ENCODE data around the gene MPL.

DNA sequence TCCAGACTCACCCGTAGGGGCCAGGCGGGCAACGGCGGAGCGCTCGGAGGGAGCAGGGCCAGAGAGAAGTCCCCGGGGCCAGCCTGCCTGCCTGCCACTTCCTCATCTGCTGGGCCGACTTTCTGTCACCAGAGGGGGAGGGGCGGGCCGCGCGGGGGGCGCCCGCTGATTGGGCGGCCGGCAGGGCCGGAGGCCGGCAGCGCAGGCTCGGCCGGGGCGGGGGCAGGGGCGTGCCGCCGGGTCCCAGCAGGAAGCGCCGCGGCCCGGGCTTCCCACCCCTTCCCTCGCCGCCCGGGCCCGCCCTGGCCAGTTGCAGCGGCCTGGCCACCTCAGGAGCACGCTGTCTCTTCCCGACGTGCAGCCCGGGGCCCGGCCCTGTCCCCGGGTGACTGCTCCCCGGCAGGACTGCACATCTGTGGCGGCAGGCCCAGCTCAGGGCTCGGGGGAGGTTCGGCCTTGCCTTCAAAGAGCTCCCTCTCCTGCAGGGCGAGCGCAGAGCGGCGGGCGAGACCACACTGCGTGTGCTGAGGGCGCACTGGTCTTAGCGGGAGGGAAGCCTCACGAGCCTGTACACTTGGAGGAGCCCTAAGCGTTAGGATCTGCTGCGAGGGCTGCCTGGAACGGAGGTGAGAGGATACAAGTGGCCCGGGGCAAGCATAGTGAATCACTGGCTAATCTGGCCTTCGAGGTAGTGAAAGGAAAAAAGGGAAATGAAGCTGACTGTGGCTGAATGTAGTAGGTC lies 30.5 kb downstream of the MPL start, which contains the start of gene ELOVL1:
- no peak for TF ChIP-seq GATA2 (IDR thresholded peaks at IDR 0.05; ENCODE audit: low read depth, low read length)
- TF ChIP-seq GATA3 (IDR thresholded peaks at IDR 0.05; ENCODE audit: low read depth, low read length), result no peak
